ENCODE results near the gene SARS1. TPM values are rescaled to one million over a fixed set of nuclear protein-coding genes. Genes with fewer than 3 reads are reported as not detected.

Gene SARS1
- total and polyA plus RNA-seq, 4 donors = 118 to 212 (median 147) TPM

DNA sequence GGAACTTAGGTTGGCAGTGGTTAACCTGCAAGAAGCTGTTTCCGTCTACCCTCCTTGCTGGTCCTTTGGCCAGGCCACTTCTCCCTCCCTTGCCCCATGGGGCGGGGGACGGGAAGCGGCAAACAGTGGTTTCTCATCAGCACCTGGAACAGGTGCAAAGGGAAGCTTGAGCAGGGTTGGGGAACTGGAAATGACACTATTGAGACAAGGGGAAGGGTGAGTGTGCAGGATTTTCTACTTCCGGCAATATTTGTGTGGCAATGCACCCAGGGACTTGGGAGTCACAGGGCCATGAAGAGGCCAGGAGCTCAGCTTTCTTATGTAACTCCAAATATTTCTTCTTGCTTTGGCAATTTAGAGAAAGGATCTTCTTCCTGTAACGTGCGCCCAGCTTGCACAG, 29.0 kb upstream of the SARS1 start:
- Histone ChIP-seq H3K36me3 (ENCODE audit: control insufficient read depth in 4 of 4, insufficient read depth in 4 of 4, low read length in 4 of 4) (no peaks in the 10 kb centered on the region), H3K4me3 (no peak overlapping the region), H3K9me3 (ENCODE audit: control insufficient read depth in 4 of 4, insufficient read depth in 3 of 4, low read length in 3 of 4) (no peaks in the 10 kb centered on the region), H3K27me3 (ENCODE audit: control insufficient read depth in 3 of 3, insufficient read depth in 3 of 3, low read length in 2 of 3) (no peaks in the 10 kb centered on the region), H3K4me1 (ENCODE audit: control insufficient read depth in 5 of 5, insufficient read depth in 5 of 5, low read length in 5 of 5) (peaks cover 0 to 62% (median 21%) of the 10 kb centered on the region in 5 donors), H3K9ac (ENCODE audit: insufficient read depth in 1 of 2, low read length in 2 of 2) (no peak overlapping the region), H3K27ac (ENCODE audit: low read depth in 1 of 2, low read length in 1 of 2) (peak overlapping the region in 1 of 2 donors; percentile 88)
- DNase-seq (no peak), ATAC-seq (ENCODE audit: insufficient read depth, low FRiP score) (peak; percentile 29)
- 40 to 58% methylated on average over 7 of the region's 7 CpGs for WGBS, 2 donors
- TF ChIP-seq, protein P1, sequence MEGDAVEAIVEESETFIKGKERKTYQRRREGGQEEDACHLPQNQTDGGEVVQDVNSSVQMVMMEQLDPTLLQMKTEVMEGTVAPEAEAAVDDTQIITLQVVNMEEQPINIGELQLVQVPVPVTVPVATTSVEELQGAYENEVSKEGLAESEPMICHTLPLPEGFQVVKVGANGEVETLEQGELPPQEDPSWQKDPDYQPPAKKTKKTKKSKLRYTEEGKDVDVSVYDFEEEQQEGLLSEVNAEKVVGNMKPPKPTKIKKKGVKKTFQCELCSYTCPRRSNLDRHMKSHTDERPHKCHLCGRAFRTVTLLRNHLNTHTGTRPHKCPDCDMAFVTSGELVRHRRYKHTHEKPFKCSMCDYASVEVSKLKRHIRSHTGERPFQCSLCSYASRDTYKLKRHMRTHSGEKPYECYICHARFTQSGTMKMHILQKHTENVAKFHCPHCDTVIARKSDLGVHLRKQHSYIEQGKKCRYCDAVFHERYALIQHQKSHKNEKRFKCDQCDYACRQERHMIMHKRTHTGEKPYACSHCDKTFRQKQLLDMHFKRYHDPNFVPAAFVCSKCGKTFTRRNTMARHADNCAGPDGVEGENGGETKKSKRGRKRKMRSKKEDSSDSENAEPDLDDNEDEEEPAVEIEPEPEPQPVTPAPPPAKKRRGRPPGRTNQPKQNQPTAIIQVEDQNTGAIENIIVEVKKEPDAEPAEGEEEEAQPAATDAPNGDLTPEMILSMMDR (IDR thresholded peaks at IDR 0.05; ENCODE audit: control extremely low read depth, extremely low read depth) = no peak

DNA sequence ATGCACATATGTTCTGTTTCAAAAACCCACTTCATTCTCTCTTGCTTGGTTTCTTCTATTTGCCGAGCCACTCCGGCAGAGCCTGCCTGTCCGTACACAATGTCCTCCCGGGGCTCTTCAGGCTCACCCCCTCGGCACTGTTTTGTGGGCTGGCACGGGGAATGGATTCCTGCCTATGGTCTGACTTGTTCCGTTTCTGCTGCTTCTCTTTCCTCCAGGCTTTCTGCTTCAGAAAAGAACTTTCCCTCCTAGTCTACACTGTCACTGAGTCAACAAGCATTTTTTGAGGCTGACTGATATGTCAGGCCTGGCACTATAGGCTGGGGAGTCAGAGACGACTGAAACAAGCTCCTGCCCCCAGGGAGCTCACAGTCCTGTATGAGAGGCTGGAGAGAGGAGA, 28.4 kb upstream of the SARS1 start:
- H3K27ac ChIP-seq (ENCODE audit: low read depth in 1 of 2, low read length in 1 of 2) = peak overlapping the region in 1 of 2 donors; percentile 88
- no peaks in the 10 kb centered on the region for H3K9me3 ChIP-seq (ENCODE audit: control insufficient read depth in 4 of 4, insufficient read depth in 3 of 4, low read length in 3 of 4)
- no peaks in the 10 kb centered on the region for H3K36me3 ChIP-seq (ENCODE audit: control insufficient read depth in 4 of 4, insufficient read depth in 4 of 4, low read length in 4 of 4)
- peaks cover 0 to 56% (median 15%) of the 10 kb centered on the region in 5 donors for H3K4me1 ChIP-seq (ENCODE audit: control insufficient read depth in 5 of 5, insufficient read depth in 5 of 5, low read length in 5 of 5)
- WGBS, 2 donors = 54 to 72% methylated on average over 8 of the region's 8 CpGs
- H3K9ac ChIP-seq (ENCODE audit: insufficient read depth in 1 of 2, low read length in 2 of 2) = no peak overlapping the region
- TF ChIP-seq, protein P1 (IDR thresholded peaks at IDR 0.05; ENCODE audit: control extremely low read depth, extremely low read depth) = no peak
- ATAC-seq (ENCODE audit: insufficient read depth, low FRiP score) (peak; percentile 44), DNase-seq (peak in 1 of 3 donors; percentile 34)
- no peaks in the 10 kb centered on the region for H3K27me3 ChIP-seq (ENCODE audit: control insufficient read depth in 3 of 3, insufficient read depth in 3 of 3, low read length in 2 of 3)
- no peak overlapping the region for H3K4me3 ChIP-seq

GRCh38 chr1:109185990-109186732, 27.6 kb upstream of the SARS1 start:
- Histone ChIP-seq H3K27me3 (ENCODE audit: control insufficient read depth in 3 of 3, insufficient read depth in 3 of 3, low read length in 2 of 3) (no peaks in the 10 kb centered on the region), H3K9ac (ENCODE audit: insufficient read depth in 1 of 2, low read length in 2 of 2) (peak overlapping the region in 1 of 2 donors; percentile 67), H3K4me3 (no peak overlapping the region), H3K9me3 (ENCODE audit: control insufficient read depth in 4 of 4, insufficient read depth in 3 of 4, low read length in 3 of 4) (no peaks in the 10 kb centered on the region), H3K36me3 (ENCODE audit: control insufficient read depth in 4 of 4, insufficient read depth in 4 of 4, low read length in 4 of 4) (no peaks in the 10 kb centered on the region), H3K4me1 (ENCODE audit: control insufficient read depth in 5 of 5, insufficient read depth in 5 of 5, low read length in 5 of 5) (peaks cover 0 to 48% (median 15%) of the 10 kb centered on the region in 5 donors), H3K27ac (ENCODE audit: low read depth in 1 of 2, low read length in 1 of 2) (peak overlapping the region in 1 of 2 donors; percentile 88)
- 49 to 64% methylated on average over 5 of the region's 5 CpGs for WGBS, 2 donors
- DNase-seq (peak; percentile 77 to 92 (median 87)), ATAC-seq (ENCODE audit: insufficient read depth, low FRiP score) (no peak)
- TF ChIP-seq, protein P1 (IDR thresholded peaks at IDR 0.05; ENCODE audit: control extremely low read depth, extremely low read depth) = no peak
